ENCODE data around the gene POLR2F.
"Not testable (repeated sequence)": the region's sequence is repeated elsewhere in the genome, so short reads cannot be mapped to it uniquely, and the experiment has no call there.

POLR2F gene

DNA sequence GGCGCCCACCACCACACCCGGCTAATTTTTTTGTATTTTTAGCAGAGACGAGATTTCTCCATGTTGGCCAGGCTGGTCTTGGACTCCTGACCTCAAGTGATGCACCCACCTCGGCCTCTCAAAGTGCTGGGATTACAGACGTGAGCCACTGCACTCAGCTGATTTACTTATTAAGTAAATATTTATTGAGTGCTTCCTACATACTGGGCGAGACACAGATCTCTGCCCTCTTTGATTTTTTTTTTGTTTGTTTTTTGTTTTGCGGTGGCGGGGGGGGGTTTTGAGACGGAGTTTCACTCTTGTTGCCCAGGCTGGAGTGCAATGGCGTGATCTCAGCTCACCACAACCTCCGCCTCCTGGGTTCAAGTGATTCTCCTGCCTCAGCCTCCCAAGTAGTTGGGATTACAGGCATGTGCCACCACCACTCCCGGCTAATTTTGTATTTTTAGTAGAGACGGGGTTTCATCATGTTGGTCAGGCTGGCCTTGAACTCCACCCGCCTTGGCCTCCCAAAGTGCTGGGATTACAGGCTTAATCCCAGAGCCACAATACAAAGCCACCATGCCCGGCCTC lies 2.4 kb downstream of the POLR2F start:
- DNase-seq = not testable (repeated sequence)

DNA sequence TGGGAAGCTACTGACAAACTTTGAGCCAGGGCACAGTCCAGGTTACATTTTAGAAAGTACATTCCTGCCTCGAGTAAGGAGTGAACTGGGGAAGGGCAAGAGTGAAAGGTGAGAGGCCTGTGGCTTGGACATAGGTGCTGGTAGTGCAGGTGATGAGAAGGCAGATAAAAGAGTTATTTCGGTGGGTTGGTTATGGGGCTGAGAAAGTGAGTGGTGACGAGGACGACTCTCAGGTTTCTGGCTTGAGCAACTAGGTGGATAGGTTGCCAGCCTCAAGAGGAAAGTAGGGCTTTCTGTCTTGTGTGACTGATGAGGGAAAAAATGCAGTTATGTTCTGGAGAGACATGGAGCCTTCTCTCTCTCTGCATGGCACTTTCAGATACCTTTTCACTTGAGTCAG lies 3.7 kb downstream of the POLR2F start:
- DNase-seq = no peak

GRCh38 chr22:37959231-37959825 lies 5.8 kb downstream of the POLR2F start:
- DNase-seq = no peak

DNA sequence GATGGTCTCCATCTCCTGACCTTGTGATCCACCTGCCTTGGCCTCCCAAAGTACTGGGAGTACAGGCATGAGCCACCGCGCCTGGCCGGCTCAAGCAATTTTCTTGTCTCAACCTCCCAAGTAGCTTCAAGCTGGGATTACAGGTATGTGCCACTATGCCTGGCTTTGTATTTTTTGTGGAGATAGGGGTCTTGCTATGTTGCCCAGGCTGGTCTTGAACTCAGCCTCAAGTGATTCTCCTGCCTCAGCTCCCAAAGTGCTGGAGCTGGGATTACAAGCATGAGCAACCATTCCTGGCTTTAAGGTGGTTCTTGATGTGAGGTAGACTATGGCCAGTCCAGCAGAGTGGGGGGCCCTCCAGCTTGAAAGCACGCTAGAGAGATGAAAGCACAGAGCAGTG lies 7.6 kb downstream of the POLR2F start:
- DNase-seq = no peak

DNA sequence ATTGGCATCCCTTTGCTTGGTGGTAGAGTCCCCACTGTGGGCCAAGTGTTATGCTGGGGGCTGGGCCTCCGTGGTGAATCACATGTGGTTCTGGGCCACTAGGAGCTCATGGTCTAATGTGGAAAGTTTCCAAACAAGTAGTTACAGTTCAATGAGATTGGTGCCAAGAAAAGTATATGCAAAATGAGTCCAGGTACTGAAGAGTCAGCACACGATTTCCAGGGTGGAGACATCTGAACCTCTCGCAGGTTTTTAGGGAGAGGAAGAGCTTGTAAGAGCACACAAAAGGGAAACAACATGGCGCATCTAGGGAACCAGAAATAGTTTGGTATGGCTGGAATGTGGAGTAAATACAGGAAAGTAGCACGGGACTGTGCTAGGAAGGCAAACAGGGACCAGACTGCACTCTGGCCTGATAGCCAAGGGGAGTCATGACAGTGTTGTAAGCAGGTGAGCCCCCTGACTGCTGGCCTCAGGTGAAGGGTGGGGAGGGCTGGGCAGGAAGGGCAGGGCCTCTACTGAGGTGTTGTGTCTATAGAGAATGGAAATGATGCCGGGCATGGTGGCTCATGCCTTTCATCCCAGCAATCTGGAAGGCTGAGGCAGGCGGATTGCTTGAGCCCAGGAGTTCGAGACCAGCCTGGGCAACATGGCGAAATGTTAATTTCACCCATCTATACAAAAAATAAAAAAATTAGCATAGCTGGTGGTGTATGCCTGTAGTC lies 12.6 kb downstream of the POLR2F start:
- DNase-seq = no peak

GRCh38 chr22:37967147-37967546 lies 13.6 kb downstream of the POLR2F start:
- no peak for DNase-seq

- no peak for DNase-seq
These were observed 14.3 kb downstream of the POLR2F start for GRCh38 chr22:37967637-37968451.

DNA sequence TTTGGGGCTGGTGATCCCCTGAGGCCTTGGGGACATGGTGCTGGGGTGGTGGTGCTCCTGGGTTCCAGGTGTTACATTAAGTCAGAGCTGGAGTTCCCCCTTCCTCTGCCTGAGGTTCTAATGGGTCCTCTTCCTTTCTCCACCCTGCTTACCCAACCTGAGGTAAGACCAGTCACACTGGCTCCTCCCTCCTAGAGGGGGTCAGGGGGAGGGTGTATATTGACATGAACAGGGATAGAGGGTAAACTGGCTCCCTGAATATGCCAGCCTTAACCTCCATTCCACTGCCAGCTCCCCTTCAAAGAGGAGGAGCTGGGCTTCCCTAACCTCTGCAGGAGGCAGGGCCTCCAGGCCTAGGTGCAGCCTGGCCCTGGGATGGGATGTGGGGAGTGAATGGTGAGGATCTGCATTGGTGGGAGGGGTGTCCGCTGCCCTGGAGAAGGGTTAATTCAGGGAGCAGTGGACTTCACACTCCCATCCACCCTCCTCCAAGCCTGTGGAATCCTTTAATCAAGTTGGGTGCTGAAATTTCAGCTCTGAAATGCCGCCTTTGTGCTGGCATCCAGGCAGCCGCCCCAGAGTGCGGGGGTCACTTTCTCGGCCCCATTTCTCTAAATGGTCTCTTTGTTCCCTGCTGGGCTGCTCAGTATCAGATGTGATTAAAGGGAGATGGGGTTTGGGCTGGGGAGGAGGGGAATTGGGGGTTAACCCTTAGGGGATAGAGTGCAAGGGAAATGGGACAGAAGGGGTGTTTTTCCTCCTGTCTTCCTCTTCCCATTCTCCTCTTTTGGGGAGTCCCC lies 15.2 kb downstream of the POLR2F start:
- DNase-seq = no peak

DNA sequence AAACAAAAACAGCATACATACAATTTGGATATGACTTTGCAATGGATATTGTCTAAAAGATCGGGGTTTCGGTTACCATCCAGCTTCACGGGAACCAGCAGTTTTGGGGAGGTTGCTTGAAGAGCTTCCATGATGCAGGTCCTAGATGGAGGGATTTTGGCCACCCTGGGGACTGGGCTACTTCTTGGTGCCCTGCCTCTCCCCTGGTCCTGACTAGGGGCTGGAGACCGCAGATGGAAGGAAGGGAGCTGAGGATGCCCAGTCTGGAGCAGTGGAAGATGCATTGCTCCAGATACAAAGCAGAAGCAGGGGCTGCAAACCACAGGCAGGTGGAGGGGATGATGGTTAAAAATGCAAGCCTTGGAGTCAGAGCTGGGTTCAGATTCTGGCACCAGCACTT lies 17.4 kb downstream of the POLR2F start:
- DNase-seq = no peak

GRCh38 chr22:37971475-37972434 lies 18.3 kb downstream of the POLR2F start:
- no peak for DNase-seq

DNA sequence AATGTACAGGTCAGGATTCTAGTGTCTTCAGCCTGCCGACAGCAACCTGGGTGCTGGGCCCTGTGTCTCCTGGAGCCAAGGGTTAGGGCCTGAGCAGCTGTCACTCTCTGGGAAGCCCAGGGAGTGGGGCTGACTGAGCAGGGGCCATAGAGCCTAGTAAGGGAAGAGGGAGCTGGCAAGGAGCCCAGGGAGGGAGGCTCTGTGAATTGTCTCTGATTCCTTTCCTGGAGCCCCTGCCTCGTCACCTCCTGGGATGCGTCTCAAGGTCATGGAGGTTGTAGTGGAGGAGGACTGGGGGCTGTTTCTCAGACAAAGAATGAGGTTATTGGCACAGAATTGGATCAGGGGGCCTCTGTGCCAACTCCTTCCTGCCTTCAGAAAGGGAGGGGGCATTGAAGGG lies 19.0 kb downstream of the POLR2F start:
- DNase-seq = no peak

GRCh38 chr22:37973271-37974170 lies 20.0 kb downstream of the POLR2F start:
- DNase-seq = no peak

GRCh38 chr22:37975153-37975552 lies 21.7 kb downstream of the POLR2F start:
- DNase-seq = no peak

DNA sequence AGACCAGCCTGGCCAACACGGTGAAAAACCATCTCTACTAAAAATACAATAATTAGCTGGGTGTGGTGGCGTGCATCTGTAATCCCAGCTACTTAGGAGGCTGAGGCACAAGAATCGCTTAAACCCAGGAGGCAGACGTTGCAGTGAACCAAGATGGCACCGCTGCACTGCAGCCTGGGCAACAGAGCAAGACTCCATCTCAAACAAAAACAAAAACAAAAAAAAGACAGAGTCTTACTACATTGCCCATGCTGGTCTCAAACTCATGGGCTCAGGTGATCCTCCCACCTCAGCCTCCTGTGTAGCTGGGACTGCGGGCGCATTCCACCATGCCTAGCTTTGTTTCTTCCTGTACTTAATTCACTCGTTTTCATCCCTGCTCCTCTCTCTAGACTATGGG lies 22.5 kb downstream of the POLR2F start:
- not testable (repeated sequence) for DNase-seq

DNA sequence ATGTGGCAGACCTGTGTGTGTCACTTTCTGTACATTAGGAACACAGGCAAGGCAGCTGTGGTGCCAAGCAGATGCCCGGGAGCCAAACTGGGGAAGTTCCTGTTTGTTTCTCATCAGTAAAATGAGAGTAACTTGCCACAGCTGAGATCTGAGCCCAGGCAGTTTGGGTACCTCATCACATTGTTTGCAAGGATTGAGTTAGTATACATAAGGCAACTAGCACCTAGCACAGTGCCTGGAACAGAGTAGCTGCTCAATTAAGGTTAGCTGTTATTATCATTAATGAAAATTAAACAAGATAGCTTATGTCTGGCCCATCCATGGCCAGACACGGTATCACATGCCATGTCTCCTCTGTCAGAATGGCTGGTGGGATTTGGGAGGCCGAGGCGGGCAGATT lies 23.0 kb downstream of the POLR2F start:
- no peak for DNase-seq

DNA sequence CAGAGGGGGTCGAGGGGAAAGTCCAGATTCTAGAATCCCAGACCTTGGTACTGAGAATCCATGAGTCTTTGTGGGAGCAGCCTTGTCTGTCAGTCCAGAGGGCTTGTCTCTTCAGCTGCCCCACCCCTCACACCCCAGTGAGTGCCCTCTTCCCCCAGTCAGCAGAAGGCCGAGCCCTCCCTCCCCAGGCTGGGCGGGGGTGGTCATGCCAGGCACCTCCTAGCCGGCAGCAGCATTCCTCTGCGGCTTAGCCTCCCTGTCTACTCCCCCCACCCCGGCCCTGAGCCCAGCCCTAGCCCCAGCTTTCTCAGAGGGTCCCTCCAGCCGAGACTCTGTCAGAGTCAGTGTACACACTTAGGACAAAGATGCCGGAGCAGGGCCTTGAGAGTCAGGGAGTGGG lies 26.3 kb downstream of the POLR2F start:
- no peak for DNase-seq

DNA sequence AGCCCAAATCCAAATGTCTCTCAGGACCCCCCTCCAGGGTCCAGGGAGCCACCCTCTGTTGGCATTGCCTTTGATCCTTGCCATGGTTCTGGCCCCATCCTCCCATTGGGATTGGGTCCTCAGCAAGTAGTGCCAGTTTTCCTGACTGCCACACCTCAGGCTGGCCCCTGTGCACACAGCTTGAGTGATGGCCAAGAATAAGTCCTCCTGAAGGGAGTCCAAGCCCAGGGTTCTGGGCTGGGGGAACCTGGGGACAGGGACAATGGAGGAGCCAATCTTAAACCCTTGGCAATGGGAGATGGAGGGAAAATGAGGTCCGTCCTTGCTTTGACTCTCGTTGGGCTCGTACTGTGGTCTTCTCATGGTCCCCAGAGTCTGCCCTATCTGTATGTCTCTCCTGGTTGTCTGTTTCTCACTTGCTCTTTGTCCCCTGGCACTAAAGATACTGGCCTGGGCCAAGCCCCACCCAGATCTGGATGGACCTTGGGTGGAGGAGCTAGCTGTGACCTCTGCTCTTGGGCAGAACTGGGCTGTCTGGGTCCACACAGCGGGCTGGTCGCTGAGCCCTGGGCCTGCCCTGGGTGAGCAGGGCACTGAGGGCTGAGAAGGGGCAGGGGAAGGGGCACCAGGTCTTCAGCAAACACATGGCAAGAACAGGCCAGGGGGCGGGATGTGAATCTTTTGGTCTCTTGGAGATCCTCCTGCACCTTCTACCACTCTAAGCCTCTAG lies 27.9 kb downstream of the POLR2F start:
- DNase-seq = no peak

GRCh38 chr22:37982151-37982785 lies 28.8 kb downstream of the POLR2F start:
- DNase-seq = no peak

Measured in CD4-positive, alpha-beta T cell treated with Interferon alpha-2 for 1 hour (primary cell).